Measurements from ENCODE around the gene PER2. TPM values are rescaled to one million over a fixed set of nuclear protein-coding genes. Genes with fewer than 3 reads are reported as not detected.

Gene PER2
- total and polyA plus RNA-seq, 9 of the 15 experiments (the other 6 are each of a cell fraction or from before 2014, with no cell fraction given) = 1.1 to 10.3 (median 2.9) TPM

GRCh38 chr2:238302751-238303150 lies 14.3 kb upstream of the PER2 start:
- Histone ChIP-seq H3K27me3 (ENCODE audit: control insufficient read depth in 2 of 2, insufficient read depth in 2 of 2, low read length in 2 of 2) (peaks cover 0 to 5% of the 10 kb centered on the region in 2 experiments; a peak in 2 of 5 replicates), H3K36me3 (ENCODE audit: control insufficient read depth, insufficient read depth, low read length) (no peaks in the 10 kb centered on the region), H3K9me3 (replicated peaks; ENCODE audit: control insufficient read depth, insufficient read depth, low read depth, low read length) (no peaks in the 10 kb centered on the region), H3K9me1 (ENCODE audit: control insufficient read depth, insufficient read depth, low read length) (no peaks in the 10 kb centered on the region), H3K79me2 (ENCODE audit: control insufficient read depth, insufficient read depth, low read length) (no peaks in the 10 kb centered on the region), H3K4me3 (no peak overlapping the region), H4K20me1 (replicated peaks; ENCODE audit: control insufficient read depth, insufficient read depth, low read length) (no peaks in the 10 kb centered on the region), H2AFZ (ENCODE audit: low read depth, low read length) (no peak overlapping the region), H3K27ac (ENCODE audit: extremely low read depth, low read depth, low read length) (no peak overlapping the region), H3K4me2 (ENCODE audit: insufficient read depth, low read length) (no peak overlapping the region), H3K4me1 (replicated peaks in 1 of 2; ENCODE audit: control insufficient read depth in 2 of 2, insufficient read depth in 2 of 2, low read length in 2 of 2) (peaks cover 0 to 5% of the 10 kb centered on the region in 2 experiments; a peak in 2 of 5 replicates), H3K9ac (ENCODE audit: insufficient read depth in 1 of 2, low read depth in 2 of 2, low read length in 2 of 2) (no peak overlapping the region)
- ATAC-seq (peak; percentile 45; the same call in 2 of the 3 replicates), DNase-seq (ENCODE audit: extremely low read depth in 1 of 4, low spot score in 3 of 4) (no peak), FAIRE-seq (no peak)
- no peak for TF ChIP-seq ZNF23 (CRISPR knock-in tag; IDR thresholded peaks at IDR 0.05)
- 13% methylated on average over 9 of the region's 9 CpGs for WGBS (ENCODE audit: insufficient coverage, low coverage, missing lambda C conversion rate)
- CTCF ChIA-PET (ENCODE audit: low intra/inter-chr PET ratio) = no interaction called here
- in situ Hi-C loops (cut with MboI) = no loop called here
- intact Hi-C loops (cut with micrococcal nuclease) = no loop called here
- no TSS peak for BruUV-seq (replicated peaks)
- POLR2A ChIA-PET = interaction anchor here (0.8 kb wide), 1 partner anchor 10 kb away, joined by 4 read pairs; no protein-coding TSS in a partner anchor

GRCh38 chr2:238302087-238302486 lies 13.7 kb upstream of the PER2 start:
- Histone ChIP-seq H3K27ac (ENCODE audit: extremely low read depth, low read depth, low read length) (no peak overlapping the region), H2AFZ (ENCODE audit: low read depth, low read length) (no peak overlapping the region), H3K4me3 (no peak overlapping the region), H4K20me1 (replicated peaks; ENCODE audit: control insufficient read depth, insufficient read depth, low read length) (no peaks in the 10 kb centered on the region), H3K4me1 (replicated peaks in 1 of 2; ENCODE audit: control insufficient read depth in 2 of 2, insufficient read depth in 2 of 2, low read length in 2 of 2) (peaks cover 0 to 5% of the 10 kb centered on the region in 2 experiments; a peak in 2 of 5 replicates), H3K9me3 (replicated peaks; ENCODE audit: control insufficient read depth, insufficient read depth, low read depth, low read length) (no peaks in the 10 kb centered on the region), H3K4me2 (ENCODE audit: insufficient read depth, low read length) (no peak overlapping the region), H3K9ac (ENCODE audit: insufficient read depth in 1 of 2, low read depth in 2 of 2, low read length in 2 of 2) (no peak overlapping the region), H3K9me1 (ENCODE audit: control insufficient read depth, insufficient read depth, low read length) (no peaks in the 10 kb centered on the region), H3K27me3 (ENCODE audit: control insufficient read depth in 2 of 2, insufficient read depth in 2 of 2, low read length in 2 of 2) (peaks cover 0 to 5% of the 10 kb centered on the region in 2 experiments; a peak in 2 of 5 replicates), H3K79me2 (ENCODE audit: control insufficient read depth, insufficient read depth, low read length) (no peaks in the 10 kb centered on the region), H3K36me3 (ENCODE audit: control insufficient read depth, insufficient read depth, low read length) (no peaks in the 10 kb centered on the region)
- in situ Hi-C loops (cut with MboI) (no loop called here), intact Hi-C loops (cut with micrococcal nuclease) (no loop called here)
- TF ChIP-seq ZNF277 (CRISPR knock-in tag; IDR thresholded peaks at IDR 0.05; ENCODE audit: borderline replicate concordance) (no peak), ZNF444 (CRISPR knock-in tag; IDR thresholded peaks at IDR 0.05) (no peak), SUPT5H (IDR thresholded peaks at IDR 0.05) (no peak)
- TF ChIP-seq, protein P1, sequence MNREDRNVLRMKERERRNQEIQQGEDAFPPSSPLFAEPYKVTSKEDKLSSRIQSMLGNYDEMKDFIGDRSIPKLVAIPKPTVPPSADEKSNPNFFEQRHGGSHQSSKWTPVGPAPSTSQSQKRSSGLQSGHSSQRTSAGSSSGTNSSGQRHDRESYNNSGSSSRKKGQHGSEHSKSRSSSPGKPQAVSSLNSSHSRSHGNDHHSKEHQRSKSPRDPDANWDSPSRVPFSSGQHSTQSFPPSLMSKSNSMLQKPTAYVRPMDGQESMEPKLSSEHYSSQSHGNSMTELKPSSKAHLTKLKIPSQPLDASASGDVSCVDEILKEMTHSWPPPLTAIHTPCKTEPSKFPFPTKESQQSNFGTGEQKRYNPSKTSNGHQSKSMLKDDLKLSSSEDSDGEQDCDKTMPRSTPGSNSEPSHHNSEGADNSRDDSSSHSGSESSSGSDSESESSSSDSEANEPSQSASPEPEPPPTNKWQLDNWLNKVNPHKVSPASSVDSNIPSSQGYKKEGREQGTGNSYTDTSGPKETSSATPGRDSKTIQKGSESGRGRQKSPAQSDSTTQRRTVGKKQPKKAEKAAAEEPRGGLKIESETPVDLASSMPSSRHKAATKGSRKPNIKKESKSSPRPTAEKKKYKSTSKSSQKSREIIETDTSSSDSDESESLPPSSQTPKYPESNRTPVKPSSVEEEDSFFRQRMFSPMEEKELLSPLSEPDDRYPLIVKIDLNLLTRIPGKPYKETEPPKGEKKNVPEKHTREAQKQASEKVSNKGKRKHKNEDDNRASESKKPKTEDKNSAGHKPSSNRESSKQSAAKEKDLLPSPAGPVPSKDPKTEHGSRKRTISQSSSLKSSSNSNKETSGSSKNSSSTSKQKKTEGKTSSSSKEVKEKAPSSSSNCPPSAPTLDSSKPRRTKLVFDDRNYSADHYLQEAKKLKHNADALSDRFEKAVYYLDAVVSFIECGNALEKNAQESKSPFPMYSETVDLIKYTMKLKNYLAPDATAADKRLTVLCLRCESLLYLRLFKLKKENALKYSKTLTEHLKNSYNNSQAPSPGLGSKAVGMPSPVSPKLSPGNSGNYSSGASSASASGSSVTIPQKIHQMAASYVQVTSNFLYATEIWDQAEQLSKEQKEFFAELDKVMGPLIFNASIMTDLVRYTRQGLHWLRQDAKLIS (CRISPR knock-in tag; IDR thresholded peaks at IDR 0.05) = no peak
- ATAC-seq (no peak), FAIRE-seq (no peak), DNase-seq (ENCODE audit: extremely low read depth in 1 of 4, low spot score in 3 of 4) (no peak)
- WGBS (ENCODE audit: insufficient coverage, low coverage, missing lambda C conversion rate) = 8% methylated on average over 3 of the region's 3 CpGs
- no TSS peak for BruUV-seq (replicated peaks)
- CTCF ChIA-PET (ENCODE audit: low intra/inter-chr PET ratio) = no interaction called here
- POLR2A ChIA-PET = no interaction called here

Measured in K562 (cell line).